Measurements from ENCODE around the gene TRAM2. TPM values are rescaled to one million over a fixed set of nuclear protein-coding genes. Genes with fewer than 3 reads are reported as not detected.

The TRAM2 gene
- total and polyA plus RNA-seq, 9 of the 15 experiments (the other 6 are each of a cell fraction or from before 2014, with no cell fraction given) = 2.6 to 13.3 (median 8.9) TPM

- no peaks in the 10 kb centered on the region for H4K20me1 ChIP-seq (replicated peaks; ENCODE audit: control insufficient read depth, insufficient read depth, low read length)
- peak overlapping the region; percentile 77 for H3K4me2 ChIP-seq (ENCODE audit: insufficient read depth, low read length)
- H3K27ac ChIP-seq (ENCODE audit: extremely low read depth, low read depth, low read length) = peak overlapping the region; percentile 29; the same call in 1 of the 3 replicates
- ChIA-PET POLR2A (interaction anchor here (0.8 to 2.4 kb wide), 4 partner anchors 16 to 21 kb away, joined by 3 to 5 read pairs (median 4); no protein-coding TSS in a partner anchor), CTCF (ENCODE audit: low intra/inter-chr PET ratio) (interaction anchor here (1.1 to 1.8 kb wide), 3 partner anchors 55 to 181 kb away, joined by 3 to 11 read pairs (median 9); no protein-coding TSS in a partner anchor)
- peak overlapping the region; percentile 55 to 66; a peak in 3 of 4 replicates for H3K9ac ChIP-seq (ENCODE audit: insufficient read depth in 1 of 2, low read depth in 2 of 2, low read length in 2 of 2)
- H2AFZ ChIP-seq (ENCODE audit: low read depth, low read length) = peak overlapping the region; percentile 99
- intact Hi-C loops (cut with micrococcal nuclease) = loop anchor here (2.0 to 5.0 kb wide), 4 partner anchors 45 to 181 kb away; no protein-coding TSS in a partner anchor
- ATAC-seq (no peak), DNase-seq (ENCODE audit: extremely low read depth in 1 of 4, low spot score in 3 of 4) (no peak), FAIRE-seq (no peak)
- H3K27me3 ChIP-seq (ENCODE audit: control insufficient read depth in 2 of 2, insufficient read depth in 2 of 2, low read length in 2 of 2) = no peaks in the 10 kb centered on the region
- BruUV-seq (replicated peaks) = TSS peak; percentile 86
- TF ChIP-seq ZBTB9 (CRISPR knock-in tag; IDR thresholded peaks at IDR 0.05) (no peak), NFE2L1 (tag; IDR thresholded peaks at IDR 0.05; ENCODE audit: borderline replicate concordance, low read depth) (no peak), BCOR (IDR thresholded peaks at IDR 0.05) (no peak), EP400 (IDR thresholded peaks at IDR 0.05) (no peak), ATF6 (CRISPR knock-in tag; IDR thresholded peaks at IDR 0.05) (no peak), TCFL5 (CRISPR knock-in tag; conservative IDR thresholded peaks at IDR 0.05) (no peak), KLF16 (IDR thresholded peaks at IDR 0.05) (no peak), EHMT2 (IDR thresholded peaks at IDR 0.05) (no peak), FOXP4 (CRISPR knock-in tag; IDR thresholded peaks at IDR 0.05; ENCODE audit: borderline replicate concordance) (no peak)
- no peaks in the 10 kb centered on the region for H3K9me1 ChIP-seq (ENCODE audit: control insufficient read depth, insufficient read depth, low read length)
- H3K4me3 ChIP-seq = peak overlapping the region; percentile 3; the same call in 1 of the 2 replicates
- peaks cover 0 to 17% of the 10 kb centered on the region in 2 experiments; a peak in 3 of 5 replicates for H3K4me1 ChIP-seq (replicated peaks in 1 of 2; ENCODE audit: control insufficient read depth in 2 of 2, insufficient read depth in 2 of 2, low read length in 2 of 2)
- H3K36me3 ChIP-seq (ENCODE audit: control insufficient read depth, insufficient read depth, low read length) = no peaks in the 10 kb centered on the region
- H3K9me3 ChIP-seq (replicated peaks; ENCODE audit: control insufficient read depth, insufficient read depth, low read depth, low read length) = no peaks in the 10 kb centered on the region
- in situ Hi-C loops (cut with MboI) = loop anchor here (5.0 kb wide), 1 partner anchor 180 kb away; no protein-coding TSS in a partner anchor
- no peaks in the 10 kb centered on the region for H3K79me2 ChIP-seq (ENCODE audit: control insufficient read depth, insufficient read depth, low read length)
These were observed 20.9 kb upstream of the TRAM2 start for GRCh38 chr6:52597738-52598122.
